HG03432 (cell line): ENCODE data around the gene PRKD3.
"Not testable (repeated sequence)": the region's sequence is repeated elsewhere in the genome, so short reads cannot be mapped to it uniquely, and the experiment has no call there.

ENCODE experiments used
- ATAC-seq: cut with Tn5 transposase; IDR thresholded peaks from one replicate; pipeline ENCODE4 v1.9.1; 2021; ENCODE audit warnings: mild to moderate bottlenecking, moderate library complexity; ENCODE audit not compliant: unreplicated experiment

The PRKD3 gene

GRCh38 chr2:37317746-37318145 is 6.9 kb downstream of the PRKD3 start:
- no peak for ATAC-seq

GRCh38 chr2:37316181-37316580 is 8.5 kb downstream of the PRKD3 start:
- no peak for ATAC-seq

DNA sequence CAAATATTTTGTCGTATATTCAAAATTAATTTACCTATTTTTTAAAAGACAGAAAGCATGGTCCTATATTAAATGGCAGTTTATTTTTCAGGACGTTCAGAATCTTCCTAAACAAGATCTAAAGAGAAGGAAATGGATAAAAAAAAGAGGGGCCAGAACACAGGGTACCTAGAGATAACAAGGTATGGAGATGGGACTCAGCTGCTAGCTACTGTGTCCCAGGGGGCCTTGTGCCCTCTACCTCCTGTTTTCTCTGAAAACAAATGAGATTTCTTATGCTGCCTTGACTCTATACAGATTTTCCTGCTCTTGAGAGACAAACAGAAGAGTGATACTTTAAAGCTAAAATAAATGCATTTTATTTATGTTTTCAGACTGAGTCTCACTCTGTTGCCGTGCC is 9.3 kb downstream of the PRKD3 start:
- no peak for ATAC-seq

DNA sequence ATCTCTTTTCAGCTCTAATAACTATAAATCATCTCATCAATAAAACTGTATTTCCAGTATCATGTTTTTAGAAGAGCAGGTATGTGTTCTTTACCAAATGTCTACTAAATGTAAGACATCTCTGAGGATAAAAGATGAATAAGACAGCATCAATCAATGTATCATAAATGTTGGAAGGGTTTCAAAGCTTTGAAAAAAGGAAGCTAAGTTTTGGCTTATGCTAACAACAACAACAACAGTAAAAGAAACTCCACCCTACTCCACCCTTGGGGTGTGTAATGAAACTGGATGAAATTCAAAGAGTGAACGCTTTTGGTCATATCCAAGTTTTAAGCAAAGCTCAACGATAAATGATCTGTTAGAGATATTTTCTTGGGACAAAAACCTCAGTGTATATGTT is 17.1 kb downstream of the PRKD3 start:
- ATAC-seq = no peak

DNA sequence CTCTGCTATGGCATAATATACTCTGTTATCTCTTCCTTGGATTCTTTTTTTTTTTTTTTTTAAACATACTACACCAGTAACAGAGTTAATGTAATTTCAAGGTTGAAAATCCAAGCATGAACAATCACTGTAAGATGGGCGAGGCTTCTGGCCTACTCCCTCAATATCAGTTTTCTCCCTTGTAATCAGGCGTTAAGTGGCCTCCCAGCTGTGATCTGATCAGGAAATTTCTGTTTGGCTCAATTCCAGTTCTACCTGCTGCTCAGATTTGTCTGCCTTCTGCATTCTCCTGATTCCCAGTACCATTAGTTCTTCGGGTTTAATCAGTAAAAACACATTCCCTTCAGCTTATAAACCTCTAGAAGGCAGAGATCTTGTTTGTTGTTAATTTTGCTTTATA is 18.6 kb downstream of the PRKD3 start:
- ATAC-seq = no peak

DNA sequence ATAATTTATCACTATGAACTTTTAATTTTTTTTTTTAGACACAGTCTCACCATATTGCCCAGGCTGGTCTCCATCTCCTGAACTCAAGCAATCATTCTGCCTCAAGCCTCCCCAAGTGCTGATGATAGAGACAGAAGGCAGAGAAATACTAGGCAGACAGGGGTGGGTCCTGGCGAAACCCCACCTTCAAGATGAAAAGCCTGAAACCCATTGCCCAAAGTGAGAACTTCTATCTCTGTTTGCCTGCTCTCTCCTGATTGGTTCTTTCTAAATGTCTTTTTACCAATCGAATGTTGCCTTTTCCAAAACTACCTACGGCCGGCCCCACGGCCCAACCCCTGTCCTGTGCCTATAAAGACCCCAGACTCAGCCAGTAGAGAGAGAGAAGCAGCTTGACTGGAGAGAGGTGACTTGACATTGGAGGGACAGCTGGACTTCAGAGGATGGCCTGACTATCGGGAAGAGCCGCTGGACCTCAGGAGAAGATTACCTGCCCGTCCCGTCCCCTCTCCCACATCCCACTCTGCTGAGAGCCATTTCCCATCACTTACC is 21.9 kb downstream of the PRKD3 start:
- ATAC-seq = no peak

GRCh38 chr2:37301408-37301807 is 23.2 kb downstream of the PRKD3 start:
- ATAC-seq = no peak

GRCh38 chr2:37300578-37300977 is 24.1 kb downstream of the PRKD3 start:
- no peak for ATAC-seq

DNA sequence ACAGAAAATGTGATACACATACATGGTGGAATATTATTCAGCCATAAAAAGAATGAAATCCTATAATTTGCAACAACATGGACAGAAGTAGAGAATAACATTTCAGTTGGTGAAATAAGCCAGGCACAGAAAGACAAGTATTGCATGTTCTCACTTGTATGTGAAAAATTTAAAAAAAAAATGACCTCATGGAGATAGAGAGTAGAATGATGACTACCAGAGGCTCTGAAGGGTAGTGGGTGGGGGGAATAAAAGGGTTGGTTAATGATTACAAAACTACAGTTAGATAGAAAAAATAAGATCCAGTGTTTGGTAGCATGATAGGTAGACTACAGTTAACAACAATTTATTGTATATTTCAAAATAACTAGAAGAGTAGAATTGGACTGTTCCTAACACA is 24.5 kb downstream of the PRKD3 start:
- ATAC-seq = no peak

- ATAC-seq = no peak
Observed at GRCh38 chr2:37297632-37298031, 27.0 kb downstream of the PRKD3 start.

DNA sequence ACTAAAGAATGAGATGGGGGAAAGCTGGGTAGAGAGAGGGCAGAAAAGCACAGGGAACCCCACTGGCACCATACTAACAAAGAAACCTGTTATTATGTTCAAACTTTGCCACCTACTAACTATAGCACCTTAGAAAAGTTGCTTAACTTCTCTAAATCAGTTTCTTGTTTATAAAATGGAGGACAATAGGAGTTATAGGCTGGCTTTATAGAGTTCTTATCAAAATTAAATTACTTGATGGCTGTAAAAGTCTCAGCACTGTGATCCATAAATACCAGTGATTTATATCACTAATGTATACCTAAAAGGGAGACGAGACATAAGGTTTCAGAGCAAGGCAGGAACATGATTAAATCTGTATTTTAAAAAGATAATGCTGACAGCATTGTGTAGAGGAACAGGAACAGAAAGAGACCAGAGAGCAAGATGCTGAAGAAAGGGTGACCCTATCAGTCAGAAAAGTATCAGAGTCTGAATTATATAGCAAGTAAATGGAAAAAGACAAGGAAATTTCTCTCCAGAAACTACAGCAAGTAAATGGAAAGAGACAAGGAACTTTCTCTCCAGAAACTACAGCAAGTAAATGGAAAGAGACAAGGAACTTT is 29.1 kb downstream of the PRKD3 start:
- ATAC-seq = no peak

GRCh38 chr2:37294858-37295257 is 29.8 kb downstream of the PRKD3 start:
- not testable (repeated sequence) for ATAC-seq

- ATAC-seq = no peak
Observed at GRCh38 chr2:37291680-37292079, 33.0 kb downstream of the PRKD3 start.

DNA sequence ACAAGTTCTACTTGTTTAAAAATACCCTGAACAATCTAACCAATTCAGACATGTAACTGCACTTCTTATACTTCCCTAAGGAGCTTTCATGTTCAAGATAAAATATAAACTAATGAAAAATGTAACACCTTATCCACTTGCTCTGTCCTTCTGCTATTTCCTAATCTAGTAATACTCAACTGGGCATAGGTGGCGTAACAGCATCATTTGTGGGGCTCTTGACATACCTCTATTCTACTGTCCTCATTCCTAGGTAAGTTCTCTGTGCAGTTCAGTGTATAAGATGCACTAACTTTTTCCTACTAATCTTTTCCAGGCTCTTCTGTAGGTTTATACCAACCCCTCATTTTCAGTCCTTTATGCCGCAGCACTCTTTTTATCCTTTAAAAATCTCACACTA is 36.7 kb downstream of the PRKD3 start:
- no peak for ATAC-seq

DNA sequence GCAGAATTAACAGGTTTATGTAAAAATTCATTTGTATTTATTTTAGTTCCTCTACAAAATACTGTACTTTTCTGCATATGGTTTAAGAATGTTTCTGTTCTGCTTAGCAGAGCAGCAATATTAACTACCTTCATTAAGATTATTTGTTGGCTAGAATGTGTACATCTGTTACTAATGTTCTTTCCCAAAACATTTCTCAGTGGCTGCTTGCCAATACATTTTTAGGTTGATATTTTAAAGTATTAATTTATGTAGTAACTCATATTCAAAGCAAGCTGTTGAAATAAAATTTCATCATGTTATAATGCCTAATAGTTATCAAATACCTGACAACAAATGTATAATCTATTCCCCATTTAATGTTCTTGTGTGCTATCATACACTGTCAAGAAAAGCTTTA is 40.3 kb downstream of the PRKD3 start:
- no peak for ATAC-seq

DNA sequence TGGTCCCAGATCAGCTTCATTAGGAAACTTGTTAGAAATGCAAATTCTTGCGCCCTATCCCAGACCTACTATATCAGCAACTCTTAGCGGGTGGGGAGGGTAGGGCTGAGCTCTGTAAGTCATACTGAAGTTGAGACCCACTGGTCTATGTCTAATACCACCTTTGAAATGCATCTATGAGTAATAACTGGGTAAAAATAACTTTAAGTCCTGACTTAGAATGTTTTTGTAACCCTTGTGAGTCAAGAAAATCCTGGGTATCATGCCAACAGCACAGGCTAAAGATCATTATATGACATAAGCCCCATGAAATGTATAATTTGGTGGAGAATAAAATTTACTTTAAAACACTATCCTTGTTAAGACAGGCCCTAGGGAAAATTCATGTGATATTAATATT is 41.4 kb downstream of the PRKD3 start:
- ATAC-seq = no peak

GRCh38 chr2:37282746-37283145 is 41.9 kb downstream of the PRKD3 start:
- no peak for ATAC-seq

- ATAC-seq = no peak
Observed at GRCh38 chr2:37281916-37282315, 42.7 kb downstream of the PRKD3 start.

- no peak for ATAC-seq
Observed at GRCh38 chr2:37276291-37276690, 48.3 kb downstream of the PRKD3 start.
